ENCODE data around the gene CCDC150.
"Not testable (repeated sequence)": the region's sequence is repeated elsewhere in the genome, so short reads cannot be mapped to it uniquely, and the experiment has no call there.

CCDC150 gene

GRCh38 chr2:196723571-196723970, 84.1 kb downstream of the CCDC150 start:
- no peaks in the 10 kb centered on the region for H3K36me3 ChIP-seq (ENCODE audit: control insufficient read depth, insufficient read depth, low read length)
- H3K4me2 ChIP-seq (ENCODE audit: low read length): no peak overlapping the region
- no peak overlapping the region for H3K4me3 ChIP-seq (ENCODE audit: low read depth, low read length)
- TF ChIP-seq, protein P1, sequence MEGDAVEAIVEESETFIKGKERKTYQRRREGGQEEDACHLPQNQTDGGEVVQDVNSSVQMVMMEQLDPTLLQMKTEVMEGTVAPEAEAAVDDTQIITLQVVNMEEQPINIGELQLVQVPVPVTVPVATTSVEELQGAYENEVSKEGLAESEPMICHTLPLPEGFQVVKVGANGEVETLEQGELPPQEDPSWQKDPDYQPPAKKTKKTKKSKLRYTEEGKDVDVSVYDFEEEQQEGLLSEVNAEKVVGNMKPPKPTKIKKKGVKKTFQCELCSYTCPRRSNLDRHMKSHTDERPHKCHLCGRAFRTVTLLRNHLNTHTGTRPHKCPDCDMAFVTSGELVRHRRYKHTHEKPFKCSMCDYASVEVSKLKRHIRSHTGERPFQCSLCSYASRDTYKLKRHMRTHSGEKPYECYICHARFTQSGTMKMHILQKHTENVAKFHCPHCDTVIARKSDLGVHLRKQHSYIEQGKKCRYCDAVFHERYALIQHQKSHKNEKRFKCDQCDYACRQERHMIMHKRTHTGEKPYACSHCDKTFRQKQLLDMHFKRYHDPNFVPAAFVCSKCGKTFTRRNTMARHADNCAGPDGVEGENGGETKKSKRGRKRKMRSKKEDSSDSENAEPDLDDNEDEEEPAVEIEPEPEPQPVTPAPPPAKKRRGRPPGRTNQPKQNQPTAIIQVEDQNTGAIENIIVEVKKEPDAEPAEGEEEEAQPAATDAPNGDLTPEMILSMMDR (IDR thresholded peaks at IDR 0.05): no peak
- no peak overlapping the region for H3K9ac ChIP-seq
- H3K27me3 ChIP-seq (ENCODE audit: control insufficient read depth, insufficient read depth, low read length): no peaks in the 10 kb centered on the region
- no peaks in the 10 kb centered on the region for H3K79me2 ChIP-seq
- H3K4me1 ChIP-seq: no peaks in the 10 kb centered on the region
- no peaks in the 10 kb centered on the region for H3K9me3 ChIP-seq (ENCODE audit: control insufficient read depth, low read length)
- H2AFZ ChIP-seq: no peak overlapping the region
- no peak overlapping the region for H3K27ac ChIP-seq

GRCh38 chr2:196725218-196725617, 85.7 kb downstream of the CCDC150 start:
- Histone ChIP-seq H3K36me3 (ENCODE audit: control insufficient read depth, insufficient read depth, low read length) (no peaks in the 10 kb centered on the region), H3K27me3 (ENCODE audit: control insufficient read depth, insufficient read depth, low read length) (no peaks in the 10 kb centered on the region), H3K4me2 (ENCODE audit: low read length) (no peak overlapping the region), H3K9me3 (ENCODE audit: control insufficient read depth, low read length) (no peaks in the 10 kb centered on the region), H3K27ac (no peak overlapping the region), H3K4me1 (no peaks in the 10 kb centered on the region), H3K9ac (no peak overlapping the region), H3K4me3 (ENCODE audit: low read depth, low read length) (no peak overlapping the region), H2AFZ (no peak overlapping the region), H3K79me2 (no peaks in the 10 kb centered on the region)
- TF ChIP-seq, protein P1 (IDR thresholded peaks at IDR 0.05): no peak

GRCh38 chr2:196725882-196726281, 86.4 kb downstream of the CCDC150 start:
- TF ChIP-seq, protein P1 (IDR thresholded peaks at IDR 0.05): no peak
- H3K9ac ChIP-seq: no peak overlapping the region

DNA sequence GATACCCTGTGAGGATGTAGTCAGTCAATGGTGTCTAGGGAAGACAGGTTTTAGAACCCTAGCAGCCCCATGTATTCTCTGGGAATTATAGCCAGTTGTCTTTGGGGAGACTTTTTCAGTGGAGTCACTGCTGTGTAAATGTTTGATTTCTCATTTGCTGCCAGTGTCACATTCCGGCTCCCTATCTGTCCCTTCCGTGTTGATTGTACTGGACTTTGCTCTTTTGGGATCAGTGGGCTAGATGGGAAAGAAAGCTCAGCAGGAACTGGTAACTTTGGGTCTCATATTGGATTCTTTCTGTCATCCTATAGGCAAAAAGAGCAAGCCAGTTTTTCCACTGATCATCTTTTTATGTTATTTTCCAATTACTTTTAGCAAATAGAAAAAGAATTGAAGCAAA, 89.9 kb downstream of the CCDC150 start:
- TF ChIP-seq, protein P1 (IDR thresholded peaks at IDR 0.05): no peak
- no peak overlapping the region for H3K4me2 ChIP-seq (ENCODE audit: low read length)
- H3K9ac ChIP-seq: no peak overlapping the region

More at GRCh38 chr2:196725882-196726281, 86.4 kb downstream of the CCDC150 start:
- no peaks in the 10 kb centered on the region for H3K27me3 ChIP-seq (ENCODE audit: control insufficient read depth, insufficient read depth, low read length)
- H3K9me3 ChIP-seq (ENCODE audit: control insufficient read depth, low read length): no peaks in the 10 kb centered on the region
- no peaks in the 10 kb centered on the region for H3K79me2 ChIP-seq
- no peaks in the 10 kb centered on the region for H3K36me3 ChIP-seq (ENCODE audit: control insufficient read depth, insufficient read depth, low read length)
- no peak overlapping the region for H3K4me2 ChIP-seq (ENCODE audit: low read length)
- H3K27ac ChIP-seq: no peak overlapping the region
- H3K4me3 ChIP-seq (ENCODE audit: low read depth, low read length): no peak overlapping the region
- no peaks in the 10 kb centered on the region for H3K4me1 ChIP-seq
- H2AFZ ChIP-seq: no peak overlapping the region

GRCh38 chr2:196736646-196737045, 97.1 kb downstream of the CCDC150 start:
- H3K9ac ChIP-seq; H3K27me3 ChIP-seq (ENCODE audit: control insufficient read depth, insufficient read depth, low read length); H3K4me3 ChIP-seq (ENCODE audit: low read depth, low read length); H3K36me3 ChIP-seq (ENCODE audit: control insufficient read depth, insufficient read depth, low read length); H3K79me2 ChIP-seq; H3K9me3 ChIP-seq (ENCODE audit: control insufficient read depth, low read length); H3K27ac ChIP-seq; H2AFZ ChIP-seq; H3K4me1 ChIP-seq; H3K4me2 ChIP-seq (ENCODE audit: low read length): not testable (repeated sequence)

More for the DNA sequence above, 89.9 kb downstream of the CCDC150 start:
- no peak overlapping the region for H2AFZ ChIP-seq
- no peaks in the 10 kb centered on the region for H3K27me3 ChIP-seq (ENCODE audit: control insufficient read depth, insufficient read depth, low read length)
- no peak overlapping the region for H3K27ac ChIP-seq
- no peak overlapping the region for H3K4me3 ChIP-seq (ENCODE audit: low read depth, low read length)
- no peaks in the 10 kb centered on the region for H3K4me1 ChIP-seq
- H3K9me3 ChIP-seq (ENCODE audit: control insufficient read depth, low read length): no peaks in the 10 kb centered on the region
- no peaks in the 10 kb centered on the region for H3K36me3 ChIP-seq (ENCODE audit: control insufficient read depth, insufficient read depth, low read length)
- H3K79me2 ChIP-seq: no peaks in the 10 kb centered on the region
